ENCODE data around the gene SLC7A11.

GRCh38 chr4:138225477-138225876 lies 16.7 kb downstream of the SLC7A11 start:
- TF ChIP-seq POLR2AphosphoS5 (IDR thresholded peaks at IDR 0.05) = no peak
- no peak for TF ChIP-seq POLR2A (IDR thresholded peaks at IDR 0.05)
- no peak for TF ChIP-seq CTCF (IDR thresholded peaks at IDR 0.05)
- TF ChIP-seq EP300 (IDR thresholded peaks at IDR 0.05) = no peak

Data from sigmoid colon (tissue), 4 donors.